ENCODE results near the gene ARMC2. TPM values are rescaled to one million over a fixed set of nuclear protein-coding genes. Genes with fewer than 3 reads are reported as not detected.
A peak's percentile ranks its signal among the peaks of the same experiment; 100 is the strongest.

Gene ARMC2
- total RNA-seq, 1 donor from 2014 or later = 3.5 TPM

GRCh38 chr6:108872575-108872974 is 24.4 kb downstream of the ARMC2 start:
- Mint-ChIP-seq H3K9me3 (no peaks in the 10 kb centered on the region), H3K4me3 (no peak overlapping the region), H3K27ac (peak overlapping the region; percentile 26), H3K4me1 (peaks cover 44% of the 10 kb centered on the region), H3K27me3 (no peaks in the 10 kb centered on the region), H3K36me3 (ENCODE audit: low read depth) (peaks cover 7% of the 10 kb centered on the region)
- DNase-seq (no peak), ATAC-seq (ENCODE audit: low read depth) (no peak)
- CTCF ChIA-PET = no interaction called here
- no peak for TF ChIP-seq CTCF (IDR thresholded peaks at IDR 0.05)
- POLR2A ChIA-PET = interaction anchor here (0.6 to 1.6 kb wide), 2 partner anchors 14 to 24 kb away, joined by 5 to 8 read pairs; partner anchors contain the start of gene ARMC2
- intact Hi-C loops (cut with micrococcal nuclease) = loop anchor here (5.0 kb wide), 1 partner anchor 35 kb away; no protein-coding TSS in a partner anchor

- H3K4me3 Mint-ChIP-seq = no peak overlapping the region
- intact Hi-C loops (cut with micrococcal nuclease) = loop anchor here (5.0 kb wide), 1 partner anchor 36 kb away; no protein-coding TSS in a partner anchor
- no peaks in the 10 kb centered on the region for H3K9me3 Mint-ChIP-seq
- no peak for ATAC-seq (ENCODE audit: low read depth)
- POLR2A ChIA-PET = interaction anchor here (0.6 kb wide), 1 partner anchor 1726 kb away, joined by 3 read pairs; no protein-coding TSS in a partner anchor
- no peak for TF ChIP-seq CTCF (IDR thresholded peaks at IDR 0.05)
- peaks cover 44% of the 10 kb centered on the region for H3K4me1 Mint-ChIP-seq
- H3K27ac Mint-ChIP-seq = no peak overlapping the region
- no peaks in the 10 kb centered on the region for H3K27me3 Mint-ChIP-seq
- DNase-seq = no peak
- H3K36me3 Mint-ChIP-seq (ENCODE audit: low read depth) = peaks cover 11% of the 10 kb centered on the region
- CTCF ChIA-PET = no interaction called here
Observed at GRCh38 chr6:108873251-108873650, 25.0 kb downstream of the ARMC2 start.

GRCh38 chr6:108873971-108874370 is 25.7 kb downstream of the ARMC2 start:
- Mint-ChIP-seq H3K27ac (peak overlapping the region; percentile 51), H3K4me1 (peaks cover 44% of the 10 kb centered on the region), H3K27me3 (no peaks in the 10 kb centered on the region), H3K9me3 (no peaks in the 10 kb centered on the region), H3K4me3 (no peak overlapping the region), H3K36me3 (ENCODE audit: low read depth) (peaks cover 7% of the 10 kb centered on the region)
- intact Hi-C loops (cut with micrococcal nuclease) = loop anchor here (2.0 to 5.0 kb wide), 3 partner anchors 17 to 37 kb away; partner anchors contain the start of gene ARMC2
- CTCF ChIA-PET = no interaction called here
- POLR2A ChIA-PET = interaction anchor here (0.6 kb wide), 1 partner anchor 1726 kb away, joined by 3 read pairs; no protein-coding TSS in a partner anchor
- no peak for TF ChIP-seq CTCF (IDR thresholded peaks at IDR 0.05)
- DNase-seq (no peak), ATAC-seq (ENCODE audit: low read depth) (no peak)

GRCh38 chr6:108874470-108875160 is 26.4 kb downstream of the ARMC2 start:
- no peaks in the 10 kb centered on the region for H3K27me3 Mint-ChIP-seq
- DNase-seq (no peak), ATAC-seq (ENCODE audit: low read depth) (peak; percentile 81)
- no peaks in the 10 kb centered on the region for H3K9me3 Mint-ChIP-seq
- H3K4me3 Mint-ChIP-seq = peak overlapping the region; percentile 59
- H3K36me3 Mint-ChIP-seq (ENCODE audit: low read depth) = peaks cover 7% of the 10 kb centered on the region
- H3K27ac Mint-ChIP-seq = peak overlapping the region; percentile 51
- ChIA-PET CTCF (no interaction called here), POLR2A (interaction anchor here (0.9 to 1.1 kb wide), 2 partner anchors 9 to 27 kb away, joined by 3 read pairs; partner anchors contain the start of gene ARMC2)
- no peak for TF ChIP-seq CTCF (IDR thresholded peaks at IDR 0.05)
- intact Hi-C loops (cut with micrococcal nuclease) = loop anchor here (1.0 to 5.0 kb wide), 4 partner anchors 9 to 37 kb away; partner anchors contain the start of gene ARMC2
- H3K4me1 Mint-ChIP-seq = peaks cover 44% of the 10 kb centered on the region

- H3K4me1 Mint-ChIP-seq = peaks cover 44% of the 10 kb centered on the region
- H3K4me3 Mint-ChIP-seq = peak overlapping the region; percentile 59
- CTCF ChIA-PET = no interaction called here
- ATAC-seq (ENCODE audit: low read depth) (peak; percentile 17), DNase-seq (no peak)
- intact Hi-C loops (cut with micrococcal nuclease) = loop anchor here (1.0 to 2.0 kb wide), 3 partner anchors 8 to 26 kb away; partner anchors contain the start of gene ARMC2
- peaks cover 7% of the 10 kb centered on the region for H3K36me3 Mint-ChIP-seq (ENCODE audit: low read depth)
- POLR2A ChIA-PET = interaction anchor here (0.9 to 1.1 kb wide), 2 partner anchors 8 to 27 kb away, joined by 3 read pairs; partner anchors contain the start of gene ARMC2
- TF ChIP-seq CTCF (IDR thresholded peaks at IDR 0.05) = no peak
- peak overlapping the region; percentile 51 for H3K27ac Mint-ChIP-seq
- H3K27me3 Mint-ChIP-seq = no peaks in the 10 kb centered on the region
- no peaks in the 10 kb centered on the region for H3K9me3 Mint-ChIP-seq
Observed at GRCh38 chr6:108875161-108875555, 26.9 kb downstream of the ARMC2 start.
